Stimulated activated CD4-positive, alpha-beta T cell treated with anti-CD3 and anti-CD28 coated beads, Interleukin-4, amount 100 ng/mL, for 1 hour (primary cell): ENCODE results near the gene WAPL.

Experiments
- DNase-seq: peaks from one replicate; pipeline ENCODE4 v3.0.0-alpha.2; 2020

The WAPL gene

GRCh38 chr10:86461963-86462804, 59.4 kb downstream of the WAPL start:
- no peak for DNase-seq

GRCh38 chr10:86451604-86451960, 70.0 kb downstream of the WAPL start:
- no peak for DNase-seq

GRCh38 chr10:86450806-86451603, 70.6 kb downstream of the WAPL start:
- no peak for DNase-seq

GRCh38 chr10:86449926-86450558, 71.5 kb downstream of the WAPL start:
- no peak for DNase-seq

GRCh38 chr10:86447432-86447831, 74.2 kb downstream of the WAPL start:
- no peak for DNase-seq

- no peak for DNase-seq
Observed at GRCh38 chr10:86446987-86447386, 74.6 kb downstream of the WAPL start.

GRCh38 chr10:86446440-86446839, 75.2 kb downstream of the WAPL start:
- no peak for DNase-seq

GRCh38 chr10:86443936-86444335, 77.7 kb downstream of the WAPL start:
- DNase-seq, result no peak

GRCh38 chr10:86443069-86443468, 78.5 kb downstream of the WAPL start:
- DNase-seq, result no peak

GRCh38 chr10:86440874-86441843, 80.4 kb downstream of the WAPL start:
- DNase-seq, result no peak

GRCh38 chr10:86439544-86439943, 82.0 kb downstream of the WAPL start:
- no peak for DNase-seq

- no peak for DNase-seq
Observed at GRCh38 chr10:86438091-86438749, 83.4 kb downstream of the WAPL start.

- no peak for DNase-seq
Observed at GRCh38 chr10:86437447-86437846, 84.1 kb downstream of the WAPL start.

- DNase-seq, result no peak
Observed at GRCh38 chr10:86436963-86437362, 84.6 kb downstream of the WAPL start.

- DNase-seq, result no peak
Observed at GRCh38 chr10:86434656-86435055, 86.9 kb downstream of the WAPL start.

GRCh38 chr10:86423739-86424138, 97.9 kb downstream of the WAPL start:
- DNase-seq, result no peak

- no peak for DNase-seq
Observed at GRCh38 chr10:86419101-86419500, 102.5 kb downstream of the WAPL start.

- no peak for DNase-seq
Observed at GRCh38 chr10:86415583-86415982, 106.0 kb downstream of the WAPL start.

- DNase-seq, result no peak
Observed at GRCh38 chr10:86415116-86415515, 106.5 kb downstream of the WAPL start.

- DNase-seq, result no peak
Observed at GRCh38 chr10:86413046-86413728, 108.4 kb downstream of the WAPL start.

- DNase-seq, result no peak
Observed at GRCh38 chr10:86411852-86412560, 109.6 kb downstream of the WAPL start.
